Activated CD4-positive, alpha-beta T cell treated with anti-CD3 and anti-CD28 coated beads for 36 hours (primary cell): ENCODE measurements around the gene SNX2. TPM values are rescaled to one million over a fixed set of nuclear protein-coding genes. Genes with fewer than 3 reads are reported as not detected.
A peak's percentile ranks its signal among the peaks of the same experiment; 100 is the strongest.

Source experiments
- ATAC-seq: fragments of 200-7000 bp; cut with Tn5 transposase; one replicate; pipeline ENCODE4 v1.10.0; 2021; ENCODE audit warnings: mild to moderate bottlenecking, moderate library complexity
- CTCF ChIA-PET: fragments of 350-600 bp; sonication (Branson Sonifier 250); formaldehyde crosslinking; loops from one replicate; lab custom pipeline; 2021; ENCODE audit warnings: antibody characterized with exemption; lab: Charles Lee
- POLR2A ChIA-PET: fragments of 350-600 bp; sonication (Branson Sonifier 250); formaldehyde crosslinking; loops from one replicate; lab custom pipeline; 2021; ENCODE audit warnings: antibody characterized with exemption, inconsistent platforms; lab: Charles Lee
- DNase-seq: peaks from one replicate; pipeline ENCODE4 v3.0.0-alpha.2; 2020
- H3K27ac Mint-ChIP-seq: one replicate; pipeline ENCODE4 v1.8.0; 2021; ENCODE audit warnings: mixed read lengths
- H3K27me3 Mint-ChIP-seq: one replicate; pipeline ENCODE4 v1.8.0; 2021; ENCODE audit warnings: mixed read lengths
- H3K36me3 Mint-ChIP-seq: one replicate; pipeline ENCODE4 v1.8.0; 2021; ENCODE audit warnings: low read depth, mixed read lengths
- H3K4me1 Mint-ChIP-seq: one replicate; pipeline ENCODE4 v1.8.0; 2021; ENCODE audit warnings: mixed read lengths
- H3K4me3 Mint-ChIP-seq: one replicate; pipeline ENCODE4 v1.8.0; 2021; ENCODE audit warnings: mild to moderate bottlenecking, moderate library complexity, mixed read lengths
- H3K9me3 Mint-ChIP-seq: one replicate; pipeline ENCODE4 v1.8.0; 2021; ENCODE audit warnings: low read depth, mixed read lengths
- intact Hi-C, 2 experiments: fragments of 100-400 bp; cut with DNase I in 1 of 2; cut with micrococcal nuclease in 1 of 2; formaldehyde crosslinking; loops; one replicate each; pipeline versions ENCODE4 v1.14.2 to v1.15.1; 2022 to 2024; cut with DNase I, micrococcal nuclease
- total RNA-seq, 2 experiments: library from RNA; stranded (reverse); gene quantifications; one replicate each; pipeline ENCODE4 v1.2.3, GENCODE V29; 2021

The SNX2 gene
- total RNA-seq, 2 experiments from 2014 or later, result 50.2 to 56.0 TPM

DNA sequence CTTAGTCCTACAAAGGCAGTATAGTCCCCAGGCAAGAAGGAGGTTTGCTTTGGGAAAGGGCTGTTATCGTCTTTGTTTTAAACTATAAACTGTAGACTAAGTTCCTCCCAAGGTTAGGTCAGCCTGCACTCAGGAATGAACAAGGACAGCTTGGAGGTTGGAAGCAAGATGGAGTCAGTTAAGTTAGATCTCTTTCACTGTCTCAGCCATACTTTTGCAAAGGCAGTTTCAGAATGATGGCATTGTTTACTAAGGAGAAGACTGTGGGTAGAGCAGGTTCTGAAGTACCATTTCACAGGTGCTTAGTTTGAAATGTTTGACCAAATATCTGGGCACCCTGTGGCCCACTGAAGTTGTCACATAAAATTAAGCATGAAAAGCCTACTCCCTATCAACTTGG is 90.0 kb downstream of the SNX2 start:
- peak; percentile 51 for ATAC-seq
- Mint-ChIP-seq H3K27ac (peak overlapping the region; percentile 68), H3K27me3 (no peaks in the 10 kb centered on the region)

DNA sequence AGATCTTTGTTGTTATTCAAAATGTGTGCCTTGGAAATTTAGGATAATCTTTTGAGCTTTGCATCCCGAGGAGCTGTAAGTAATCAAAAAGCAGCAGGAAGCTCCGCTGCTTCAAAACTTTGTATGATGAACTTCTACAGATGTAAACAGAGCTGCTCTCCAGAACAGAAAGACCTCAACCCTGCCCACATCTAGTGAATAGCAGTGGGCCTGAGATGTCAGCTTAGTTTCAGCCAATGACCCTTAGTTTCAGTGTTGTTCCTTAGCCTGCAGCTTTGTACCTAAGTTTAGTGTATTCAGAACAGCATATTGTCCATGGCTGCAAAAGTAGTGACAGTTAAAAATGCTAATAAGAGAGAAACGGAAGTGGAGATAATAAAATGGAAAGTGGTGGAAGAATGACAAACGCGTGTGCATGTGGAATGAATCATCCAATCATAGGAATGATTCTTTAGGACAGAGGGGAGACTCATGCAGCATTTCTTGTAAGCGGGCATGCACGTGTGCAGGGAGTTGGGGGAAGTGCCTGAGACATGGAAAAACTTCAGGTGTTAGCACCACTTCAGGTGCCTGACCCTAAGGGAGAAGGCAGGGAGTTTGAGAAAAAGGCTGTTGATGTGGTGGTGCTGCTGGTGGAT is 95.5 kb downstream of the SNX2 start:
- Mint-ChIP-seq H3K4me3 (no peak overlapping the region), H3K27me3 (no peaks in the 10 kb centered on the region), H3K27ac (no peak overlapping the region), H3K4me1 (no peaks in the 10 kb centered on the region), H3K9me3 (no peaks in the 10 kb centered on the region), H3K36me3 (no peaks in the 10 kb centered on the region)
- CTCF ChIA-PET, result no interaction called here
- intact Hi-C loops, result no loop called here
- DNase-seq (no peak), ATAC-seq (no peak)
- POLR2A ChIA-PET, result no interaction called here

More for the DNA sequence above, 90.0 kb downstream of the SNX2 start:
- peaks cover 16% of the 10 kb centered on the region for H3K4me1 Mint-ChIP-seq
- H3K4me3 Mint-ChIP-seq, result no peak overlapping the region
- DNase-seq, result no peak
- POLR2A ChIA-PET, result no interaction called here
- H3K36me3 Mint-ChIP-seq, result no peaks in the 10 kb centered on the region
- intact Hi-C loops, result no loop called here
- H3K9me3 Mint-ChIP-seq, result no peaks in the 10 kb centered on the region
- CTCF ChIA-PET, result no interaction called here

GRCh38 chr5:122871661-122872060 is 96.8 kb downstream of the SNX2 start:
- H3K4me1 Mint-ChIP-seq, result no peaks in the 10 kb centered on the region
- H3K27me3 Mint-ChIP-seq, result no peaks in the 10 kb centered on the region
- no peaks in the 10 kb centered on the region for H3K9me3 Mint-ChIP-seq
- no peaks in the 10 kb centered on the region for H3K36me3 Mint-ChIP-seq
- ChIA-PET CTCF (no interaction called here), POLR2A (no interaction called here)
- DNase-seq (no peak), ATAC-seq (no peak)
- H3K4me3 Mint-ChIP-seq, result no peak overlapping the region
- intact Hi-C loops, result no loop called here
- H3K27ac Mint-ChIP-seq, result no peak overlapping the region

DNA sequence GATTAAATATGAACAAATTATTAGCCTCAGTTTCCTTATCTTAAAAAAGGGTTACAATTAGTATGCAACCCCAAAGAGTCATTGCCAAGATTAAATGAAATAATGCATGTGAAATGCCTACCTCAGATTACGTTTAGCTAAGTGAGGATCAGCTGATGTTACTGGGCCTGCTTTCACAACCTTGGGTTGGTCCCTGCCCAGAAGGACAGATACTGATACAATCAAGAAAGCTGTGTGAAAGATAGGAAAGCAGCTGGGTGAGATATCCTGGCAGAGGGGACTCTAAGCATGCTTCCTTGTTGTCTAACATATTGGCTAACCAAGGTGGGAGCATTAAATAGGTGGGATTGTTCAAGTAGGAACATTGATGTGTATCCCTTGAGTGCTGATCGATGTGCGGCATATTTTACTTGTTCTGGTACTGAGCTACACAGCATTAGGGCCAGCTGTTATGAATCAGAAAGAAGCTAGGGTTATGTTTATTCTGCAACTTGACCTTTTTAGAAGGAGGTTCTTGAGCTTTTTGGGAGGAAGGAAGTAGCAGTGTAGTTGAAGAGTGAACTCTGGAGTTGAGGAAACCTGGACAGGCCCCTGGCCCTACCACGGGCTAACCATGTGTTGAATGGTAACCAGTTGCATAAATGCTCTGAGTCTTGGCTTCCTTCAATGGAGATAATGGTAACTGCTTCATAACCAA is 99.4 kb downstream of the SNX2 start:
- H3K9me3 Mint-ChIP-seq, result no peaks in the 10 kb centered on the region
- no peaks in the 10 kb centered on the region for H3K27me3 Mint-ChIP-seq
- ATAC-seq (no peak), DNase-seq (no peak)
- ChIA-PET CTCF (interaction anchor here (0.7 to 1.6 kb wide), 2 partner anchors 9 to 100 kb away, joined by 3 to 4 read pairs; partner anchors contain the start of gene SNX2), POLR2A (no interaction called here)
- H3K4me1 Mint-ChIP-seq, result no peaks in the 10 kb centered on the region
- no peak overlapping the region for H3K27ac Mint-ChIP-seq
- no peak overlapping the region for H3K4me3 Mint-ChIP-seq
- H3K36me3 Mint-ChIP-seq, result no peaks in the 10 kb centered on the region
- intact Hi-C loops, result no loop called here

DNA sequence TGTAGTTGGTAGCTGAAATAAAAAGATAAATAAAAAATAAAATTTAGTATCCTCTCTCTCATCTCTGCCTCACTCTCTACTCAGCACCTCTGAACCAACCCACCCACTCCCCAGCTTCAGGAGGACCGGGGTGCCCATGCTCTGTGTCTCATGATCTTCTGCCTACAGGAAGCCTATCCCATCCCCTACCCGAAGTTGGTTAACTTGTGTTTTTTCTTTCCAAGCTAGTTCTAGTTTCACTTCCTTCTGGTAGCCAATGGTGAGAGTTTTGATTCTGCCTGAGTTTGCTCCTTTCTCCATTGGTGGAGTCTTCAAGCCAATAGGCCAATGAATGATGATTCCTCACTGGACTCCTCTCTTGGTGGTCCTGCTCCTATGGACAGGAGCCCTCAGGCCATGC is 102.6 kb downstream of the SNX2 start:
- intact Hi-C loops, result no loop called here
- Mint-ChIP-seq H3K27me3 (no peaks in the 10 kb centered on the region), H3K4me1 (peaks cover 3% of the 10 kb centered on the region), H3K27ac (no peak overlapping the region), H3K9me3 (no peaks in the 10 kb centered on the region), H3K36me3 (no peaks in the 10 kb centered on the region), H3K4me3 (no peak overlapping the region)
- ChIA-PET CTCF (interaction anchor here (0.6 kb wide), 1 partner anchor 521 kb away, joined by 3 read pairs; no protein-coding TSS in a partner anchor), POLR2A (interaction anchor here (0.6 to 0.7 kb wide), 2 partner anchors 305 to 1978 kb away, joined by 3 to 4 read pairs; no protein-coding TSS in a partner anchor)
- DNase-seq (no peak), ATAC-seq (no peak)

GRCh38 chr5:122879076-122879475 is 104.2 kb downstream of the SNX2 start:
- POLR2A ChIA-PET, result no interaction called here
- no peaks in the 10 kb centered on the region for H3K36me3 Mint-ChIP-seq
- no peaks in the 10 kb centered on the region for H3K9me3 Mint-ChIP-seq
- no peaks in the 10 kb centered on the region for H3K27me3 Mint-ChIP-seq
- ATAC-seq (no peak), DNase-seq (no peak)
- peaks cover 7% of the 10 kb centered on the region for H3K4me1 Mint-ChIP-seq
- H3K27ac Mint-ChIP-seq, result no peak overlapping the region
- CTCF ChIA-PET, result no interaction called here
- H3K4me3 Mint-ChIP-seq, result no peak overlapping the region
- intact Hi-C loops, result no loop called here

Other genes starting within 250 kb of the SNX2 start
- 1 to 10 TPM; 4.0 to 4.9 TPM for gene SNX24, start 70.5 kb downstream of the SNX2 start, total RNA-seq